ENCODE measurements around the gene PRKCG.
A peak's percentile ranks its signal among the peaks of the same experiment; 100 is the strongest.
"Not testable (repeated sequence)": the region's sequence is repeated elsewhere in the genome, so short reads cannot be mapped to it uniquely, and the experiment has no call there.

Gene PRKCG

DNA sequence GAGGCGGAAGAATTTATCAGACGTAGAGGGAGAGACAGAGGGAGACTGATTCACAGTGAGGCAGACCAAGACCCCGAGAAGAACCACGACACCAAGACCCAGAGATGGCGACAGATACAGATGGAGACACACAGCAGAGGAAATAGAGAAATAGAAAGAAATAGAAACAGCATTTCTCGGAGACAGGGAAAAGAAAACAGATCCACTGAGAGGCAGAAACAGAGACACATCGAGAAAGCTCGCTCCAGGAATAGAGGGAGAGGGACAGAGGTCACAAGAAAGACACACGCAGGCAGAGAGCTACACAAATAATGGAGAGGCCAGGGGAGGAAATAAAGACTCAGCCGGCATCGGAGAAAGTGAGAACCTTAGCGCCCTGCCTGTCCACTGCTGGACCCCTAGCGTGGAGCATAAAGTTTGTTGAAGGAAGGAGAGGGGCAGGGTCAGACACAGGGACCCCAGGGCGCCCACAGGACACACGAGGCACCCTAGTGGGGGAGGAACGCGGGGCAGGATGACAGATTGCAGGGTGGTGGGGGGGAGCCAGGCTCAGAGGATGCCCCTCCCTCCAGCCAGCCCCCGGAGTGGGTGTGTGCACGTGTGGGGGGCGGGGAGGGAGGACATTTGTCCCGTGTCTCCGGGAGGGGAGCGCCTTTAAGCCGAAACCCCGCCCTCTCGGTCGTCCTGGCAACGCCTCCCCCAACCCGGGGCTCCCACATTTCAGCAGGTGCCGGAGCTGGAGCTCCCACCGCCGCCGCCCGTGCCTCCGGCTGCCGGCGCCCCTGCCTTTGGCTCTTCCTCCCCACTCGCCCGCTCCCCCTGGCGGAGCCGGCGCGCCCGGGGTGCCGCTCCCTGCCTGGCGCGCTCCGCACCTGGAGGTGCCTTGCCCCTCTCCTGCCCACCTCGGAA lies at the start of gene PRKCG:
PRKCG (plus strand) TSS at position 716 of the 909 bp plus-strand sequence. CDS start 298 bp downstream, outside the sequence.
- peak; percentile 54 for DNase-seq (ENCODE audit: low spot score)

DNA sequence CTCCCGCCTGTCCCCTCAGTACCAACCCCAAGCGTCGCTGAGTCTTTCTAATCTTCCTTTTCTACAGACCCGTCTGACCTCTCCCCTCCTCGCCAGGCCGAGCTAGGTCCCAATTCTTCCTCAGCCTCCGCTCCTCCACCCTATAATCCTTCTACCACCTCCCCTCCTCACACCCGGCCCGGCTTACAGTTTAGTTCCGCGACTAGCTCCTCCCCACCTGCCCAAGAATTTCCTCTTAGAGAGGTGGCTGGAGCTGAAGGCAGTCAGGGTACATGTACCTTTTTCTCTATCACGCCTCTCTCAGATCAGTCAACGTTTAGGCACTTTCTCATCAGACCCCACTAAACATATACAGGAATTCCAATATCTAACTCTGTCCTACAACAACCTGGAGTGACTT lies 49.1 kb upstream of the PRKCG start:
- not testable (repeated sequence) for DNase-seq (ENCODE audit: low spot score)

DNA sequence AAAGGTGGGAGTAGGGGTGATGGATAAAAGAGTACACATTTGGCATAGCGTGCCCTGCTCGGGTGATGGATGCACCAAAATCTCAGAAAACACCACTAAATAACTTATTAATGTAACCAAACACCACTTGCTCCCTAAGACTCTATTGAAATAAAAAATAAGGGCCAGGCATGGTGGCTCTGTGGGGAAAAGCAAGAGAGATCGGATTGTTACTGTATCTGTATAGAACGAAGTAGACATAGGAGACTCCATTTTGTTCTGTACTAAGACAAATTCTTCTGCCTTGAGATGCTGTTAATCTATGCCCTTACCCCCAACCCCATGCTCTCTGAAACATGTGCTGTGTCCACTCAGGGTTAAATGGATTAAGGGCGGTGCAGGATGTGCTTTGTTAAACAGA lies 43.6 kb upstream of the PRKCG start:
- not testable (repeated sequence) for DNase-seq (ENCODE audit: low spot score)

DNA sequence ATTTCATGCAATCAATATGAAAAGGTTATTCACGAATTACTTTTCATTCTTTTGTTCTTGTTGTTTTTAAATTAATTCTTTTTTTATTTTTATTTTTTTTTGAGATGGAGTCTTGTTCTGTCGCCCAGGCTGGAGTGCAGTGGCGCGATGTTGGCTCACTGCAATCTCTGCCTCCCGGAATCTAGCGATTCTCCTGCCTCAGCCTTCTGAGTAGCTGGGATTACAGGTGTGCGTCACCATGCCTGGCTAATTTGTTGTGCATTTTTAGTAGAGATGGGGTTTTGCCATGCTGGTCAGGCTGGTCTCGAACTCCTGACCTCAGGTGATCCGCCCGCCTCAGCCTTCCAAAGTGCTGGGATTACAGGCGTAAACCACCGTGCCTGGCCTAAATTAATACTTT lies 41.8 kb upstream of the PRKCG start:
- DNase-seq (ENCODE audit: low spot score), result not testable (repeated sequence)

- not testable (repeated sequence) for DNase-seq (ENCODE audit: low spot score)
Observed at GRCh38 chr19:53840914-53841313, 41.1 kb upstream of the PRKCG start.

DNA sequence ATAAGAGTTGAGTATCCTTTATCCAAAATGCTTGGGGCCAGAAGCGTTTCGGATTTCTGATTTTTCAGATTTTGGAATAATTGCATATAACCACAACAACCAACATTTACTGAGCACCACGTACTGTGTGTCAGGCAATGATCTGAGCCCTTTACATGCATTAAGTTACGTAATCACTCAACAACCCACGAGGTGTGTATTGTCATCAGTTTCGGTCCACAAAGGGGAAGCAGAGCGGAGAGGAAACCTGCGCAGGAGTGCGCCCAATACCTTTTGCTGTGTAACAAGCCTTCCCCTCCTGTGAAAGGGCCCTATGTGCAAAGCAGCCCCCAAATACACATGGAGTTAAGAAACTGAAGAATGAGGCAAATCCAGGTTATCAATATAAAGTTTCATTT lies 37.1 kb upstream of the PRKCG start:
- DNase-seq (ENCODE audit: low spot score), result no peak

GRCh38 chr19:53847555-53847954 lies 34.4 kb upstream of the PRKCG start:
- no peak for DNase-seq (ENCODE audit: low spot score)

DNA sequence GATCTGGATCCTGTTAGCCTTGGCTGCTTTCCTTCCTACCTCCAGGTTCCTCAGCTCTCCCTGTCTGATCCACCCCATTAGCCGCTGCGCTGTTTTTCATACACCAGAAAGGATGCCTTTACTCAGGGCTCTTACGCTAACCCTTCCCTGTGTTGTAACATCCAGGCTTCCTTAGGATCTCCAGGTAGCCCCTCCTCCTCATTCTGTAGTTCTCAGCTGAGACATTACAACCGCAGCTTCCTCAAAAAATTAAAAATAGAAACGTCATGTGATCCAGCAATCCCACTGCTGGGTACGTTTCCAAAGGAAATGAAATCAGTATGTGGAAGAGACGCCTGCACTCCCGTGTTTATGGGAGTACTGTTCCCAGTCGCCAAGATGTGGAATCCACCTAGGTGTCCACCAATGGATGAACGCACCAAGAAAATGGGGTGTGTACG lies 32.7 kb upstream of the PRKCG start:
- no peak for DNase-seq (ENCODE audit: low spot score)

GRCh38 chr19:53853707-53854106 lies 28.3 kb upstream of the PRKCG start:
- no peak for DNase-seq (ENCODE audit: low spot score)

DNA sequence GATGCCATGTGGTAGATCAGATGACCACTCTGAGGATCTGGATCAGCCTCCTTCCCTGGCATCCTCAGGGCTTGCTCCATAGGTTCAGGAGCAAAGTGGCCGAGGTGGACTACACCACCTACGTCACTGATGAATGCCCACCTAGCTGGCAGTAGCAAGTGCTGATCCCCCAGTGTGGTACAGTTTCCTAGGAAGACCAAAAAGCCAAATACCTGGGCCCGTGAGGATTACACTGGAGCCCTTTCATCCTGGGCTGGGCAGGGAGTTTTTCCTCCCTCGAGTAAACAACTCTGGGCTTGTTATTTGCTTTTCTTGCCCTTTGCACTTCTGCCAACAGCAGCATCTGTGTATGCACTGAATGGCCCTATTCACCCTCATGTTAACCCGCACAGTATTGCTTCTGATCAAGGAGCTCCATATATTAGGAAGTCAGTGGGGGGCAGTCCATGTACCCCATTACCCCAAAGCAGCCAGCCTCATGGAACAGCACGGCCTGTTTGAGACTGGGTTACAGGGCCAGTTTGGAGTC lies 17.6 kb upstream of the PRKCG start:
- DNase-seq (ENCODE audit: low spot score), result no peak

DNA sequence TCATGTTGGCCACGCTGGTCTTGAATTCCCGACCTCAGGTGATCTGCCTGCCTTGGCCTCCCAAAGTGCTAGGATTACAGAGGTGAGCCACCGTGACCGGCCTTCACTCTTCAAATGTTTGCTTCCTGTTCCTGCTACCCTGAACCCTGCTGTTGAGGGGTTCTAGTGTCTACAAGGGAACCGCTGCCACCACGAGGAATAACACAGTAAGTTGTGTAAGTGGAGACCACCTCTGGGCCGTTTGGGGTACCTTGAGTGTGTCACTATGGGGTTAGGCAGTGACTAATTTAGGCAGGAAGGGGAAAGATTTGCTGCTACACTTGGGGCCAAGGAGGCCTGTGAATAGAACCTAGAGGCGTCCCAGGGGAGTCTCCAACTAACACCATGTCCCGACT lies 16.5 kb upstream of the PRKCG start:
- peak; percentile 53 for DNase-seq (ENCODE audit: low spot score)

DNA sequence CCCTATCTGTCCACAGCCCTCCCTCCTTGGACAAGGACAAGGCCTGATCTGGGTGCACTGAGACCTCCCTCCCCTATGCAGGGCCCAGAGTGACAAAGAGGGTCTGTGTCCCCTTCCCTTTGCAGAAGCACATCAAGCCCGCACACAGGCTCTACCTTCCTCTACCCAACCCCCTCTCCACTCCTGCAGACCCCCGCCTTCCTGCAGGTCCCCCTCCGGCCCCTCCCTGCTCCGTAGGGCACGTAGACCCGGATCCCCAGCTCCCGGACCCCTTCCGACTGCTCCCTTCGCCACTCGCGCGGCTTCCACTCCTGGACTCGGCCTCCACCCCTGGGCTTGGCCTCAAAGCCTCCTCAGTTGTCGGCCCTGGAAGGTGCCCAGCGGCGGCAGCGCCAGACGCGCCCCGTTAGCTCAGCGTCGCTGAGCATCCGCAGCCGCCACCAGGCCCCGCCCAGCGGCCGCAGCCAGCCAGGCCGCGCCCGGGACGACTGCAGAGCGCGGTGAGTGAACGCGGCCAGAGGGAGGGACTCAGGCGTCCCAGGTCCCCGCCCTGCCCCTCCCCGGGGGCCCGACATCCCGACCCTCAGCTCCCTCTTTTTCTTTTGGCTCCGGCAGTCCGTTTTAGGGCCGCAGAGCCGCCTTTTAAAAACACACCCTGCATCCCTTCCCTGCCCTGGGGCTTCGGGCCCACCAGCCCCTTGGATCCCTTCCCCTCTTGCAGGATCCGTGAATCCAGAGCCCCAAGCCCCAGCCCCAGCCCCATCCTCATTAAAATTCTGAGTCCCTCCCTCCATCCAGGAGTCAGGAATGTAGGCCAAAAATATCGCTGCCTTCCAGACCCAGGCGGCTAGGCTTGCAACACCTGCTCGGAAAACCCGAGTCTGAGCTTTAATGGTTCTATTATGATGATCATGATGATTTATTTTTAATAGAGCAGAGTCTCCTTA lies 15.8 kb upstream of the PRKCG start:
- peak; percentile 83 for DNase-seq (ENCODE audit: low spot score)

- no peak for DNase-seq (ENCODE audit: low spot score)
Observed at GRCh38 chr19:53866865-53867224, 15.2 kb upstream of the PRKCG start.

- DNase-seq (ENCODE audit: low spot score), result peak; percentile 100
Observed at GRCh38 chr19:53867225-53868090, 14.5 kb upstream of the PRKCG start, which contains the start of gene MYADM. Gene MYADM (plus strand): TSS chr19:53867883. CDS start chr19:53873530, 5,647 bp downstream.

- peak; percentile 55 for DNase-seq (ENCODE audit: low spot score)
Observed at GRCh38 chr19:53868091-53868891, 13.7 kb upstream of the PRKCG start.

DNA sequence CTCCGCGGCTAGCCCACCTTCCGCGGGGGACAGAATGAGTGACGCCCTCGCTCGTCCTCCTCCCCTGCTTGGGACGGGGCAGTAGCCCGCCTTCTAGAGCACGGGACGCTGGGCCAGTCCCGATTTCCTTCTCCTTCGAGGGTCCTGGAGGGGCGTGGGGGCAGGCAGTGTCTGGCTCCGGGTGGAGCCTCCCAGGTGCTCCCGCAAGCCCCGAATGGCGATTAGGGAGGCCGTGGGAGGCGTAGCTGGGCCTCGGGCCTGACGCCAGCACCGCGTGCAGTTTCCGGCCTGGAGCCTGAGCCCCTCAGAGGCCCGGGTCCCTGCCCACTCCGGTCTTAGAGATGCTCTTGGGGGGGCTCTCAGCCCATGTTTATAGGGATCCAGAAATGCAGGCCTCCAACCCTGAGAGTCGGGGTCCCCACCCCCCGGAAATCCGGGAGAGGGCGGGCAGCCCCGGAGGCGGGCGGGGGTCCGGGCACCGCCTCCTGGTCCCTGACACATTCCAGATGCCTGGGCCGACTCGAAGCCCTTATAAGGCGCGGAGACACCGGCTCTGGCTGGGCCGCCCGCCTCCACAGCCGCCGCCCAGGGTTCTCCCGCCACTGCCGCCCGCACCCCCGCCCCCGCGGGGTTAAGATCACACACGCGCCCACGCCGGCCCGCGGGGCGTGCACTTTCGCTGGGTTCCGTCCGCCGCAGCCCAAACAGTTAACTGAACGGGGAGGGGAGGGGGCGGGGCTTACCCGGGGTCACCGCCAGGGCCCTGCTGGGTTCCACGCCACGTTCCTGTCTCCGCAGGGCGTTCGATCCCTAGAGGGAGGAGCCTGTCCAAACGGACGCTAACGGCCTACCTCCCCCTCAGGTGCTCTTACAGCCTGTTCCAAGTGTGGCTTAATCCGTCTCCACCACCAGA lies 12.8 kb upstream of the PRKCG start:
- DNase-seq (ENCODE audit: low spot score), result peak; percentile 92

DNA sequence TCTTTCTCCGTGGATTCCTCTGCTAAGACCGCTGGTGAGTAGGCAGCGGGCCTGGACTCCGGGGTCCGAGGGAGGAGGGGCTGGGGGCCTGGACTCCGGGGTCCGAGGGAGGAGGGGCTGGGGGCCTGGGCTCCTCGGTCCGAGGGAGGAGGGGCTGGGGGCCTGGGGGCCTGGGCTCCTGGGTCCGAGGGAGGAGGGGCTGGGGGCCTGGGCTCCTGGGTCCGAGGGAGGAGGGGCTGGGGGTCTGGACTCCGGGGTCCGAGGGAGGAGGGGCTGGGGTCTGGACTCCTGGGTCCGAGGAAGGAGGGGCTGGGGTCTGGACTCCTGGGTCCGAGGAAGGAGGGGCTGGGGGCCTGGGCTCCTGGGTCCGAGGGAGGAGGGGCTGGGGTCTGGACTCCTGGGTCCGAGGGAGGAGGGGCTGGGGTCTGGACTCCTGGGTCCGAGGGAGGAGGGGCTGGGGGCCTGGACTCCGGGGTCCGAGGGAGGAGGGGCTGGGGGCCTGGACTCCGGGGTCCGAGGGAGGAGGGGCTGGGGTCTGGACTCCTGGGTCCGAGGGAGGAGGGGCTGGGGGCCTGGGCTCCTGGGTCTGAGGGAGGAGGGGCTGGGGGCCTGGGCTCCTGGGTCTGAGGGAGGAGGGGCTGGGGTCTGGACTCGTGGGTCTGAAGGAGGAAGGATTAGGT lies 12.1 kb upstream of the PRKCG start:
- DNase-seq (ENCODE audit: low spot score), result not testable (repeated sequence)

GRCh38 chr19:53870485-53870844 lies 11.5 kb upstream of the PRKCG start:
- peak; percentile 19 for DNase-seq (ENCODE audit: low spot score)

DNA sequence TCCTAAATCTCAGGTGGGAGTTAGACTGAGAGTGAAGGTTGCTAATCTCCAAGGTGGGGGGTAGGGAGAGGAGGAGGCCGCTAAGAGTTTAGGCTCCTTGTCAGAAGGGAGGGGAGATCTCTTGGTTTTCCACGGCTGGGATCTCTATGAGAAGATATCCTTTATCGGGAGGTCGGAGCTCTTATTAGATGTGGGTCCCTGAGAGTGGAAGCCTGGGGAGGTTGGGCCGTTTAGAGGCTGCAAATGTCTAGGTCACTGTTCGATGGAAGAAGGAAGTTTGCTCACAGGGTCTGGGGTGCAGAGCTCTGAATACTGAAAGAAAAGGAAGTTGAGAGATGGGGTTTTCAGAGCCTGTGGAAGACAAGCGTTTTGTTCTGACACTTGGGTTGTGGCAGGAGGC lies 10.5 kb upstream of the PRKCG start:
- peak; percentile 14 for DNase-seq (ENCODE audit: low spot score)
